NCI-H2029 treated with DMSO at 0.1 percent for 48 hours (cell line): ENCODE data around the gene ARHGEF28.

Experiments
- DNase-seq: peaks from one replicate; lab custom pipeline; 2025; lab: John Stamatoyannopoulos, UW

The ARHGEF28 gene

DNA sequence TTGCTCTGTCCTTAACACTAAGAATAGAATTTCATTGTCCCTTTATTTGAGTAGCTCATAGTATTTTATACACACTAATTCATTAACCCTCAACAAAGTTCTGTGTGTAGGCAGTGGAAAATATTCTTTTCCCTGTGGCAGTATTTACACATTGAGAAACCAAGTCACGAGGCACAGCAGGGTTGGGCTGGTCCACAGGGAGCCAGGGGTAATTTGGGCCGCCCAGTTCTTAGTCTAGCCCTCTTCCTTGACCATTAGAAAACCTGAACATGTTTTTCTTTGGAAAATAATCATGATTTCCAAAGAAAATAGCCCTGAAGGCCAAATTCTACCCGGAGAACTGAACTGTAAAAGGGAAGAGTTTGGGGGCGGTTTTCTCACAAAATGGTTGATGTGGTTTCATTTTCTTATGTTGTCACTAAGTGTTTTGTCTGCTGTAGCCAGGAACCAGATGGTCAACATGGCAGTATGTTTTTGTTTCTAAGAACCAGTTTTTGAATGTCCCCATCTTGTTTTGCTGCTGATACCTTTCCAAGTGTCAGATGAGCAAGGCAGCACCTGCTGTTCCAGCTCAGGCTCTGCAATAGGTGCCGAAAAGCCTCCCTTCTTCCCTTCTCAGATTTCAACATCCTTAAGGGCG lies 29.6 kb downstream of the ARHGEF28 start:
- DNase-seq = no peak

DNA sequence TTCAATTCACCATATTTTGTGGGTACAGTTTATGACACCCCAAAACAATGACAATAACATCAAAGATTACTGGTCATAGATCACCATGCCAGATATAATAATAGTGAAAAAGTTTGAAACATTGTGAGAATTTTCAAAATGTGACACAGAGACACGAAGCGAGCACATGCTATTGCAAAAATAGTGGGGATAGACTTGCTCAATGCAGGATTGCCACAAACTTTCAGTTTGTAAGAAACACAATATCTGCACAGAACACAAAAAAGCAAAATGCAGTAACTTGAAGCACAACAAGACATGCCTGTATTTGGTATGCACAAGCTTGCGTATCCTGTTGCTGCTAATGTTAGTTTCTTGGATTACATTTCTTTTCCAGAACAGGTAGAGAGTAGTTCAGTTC lies 35.8 kb downstream of the ARHGEF28 start:
- DNase-seq = no peak

DNA sequence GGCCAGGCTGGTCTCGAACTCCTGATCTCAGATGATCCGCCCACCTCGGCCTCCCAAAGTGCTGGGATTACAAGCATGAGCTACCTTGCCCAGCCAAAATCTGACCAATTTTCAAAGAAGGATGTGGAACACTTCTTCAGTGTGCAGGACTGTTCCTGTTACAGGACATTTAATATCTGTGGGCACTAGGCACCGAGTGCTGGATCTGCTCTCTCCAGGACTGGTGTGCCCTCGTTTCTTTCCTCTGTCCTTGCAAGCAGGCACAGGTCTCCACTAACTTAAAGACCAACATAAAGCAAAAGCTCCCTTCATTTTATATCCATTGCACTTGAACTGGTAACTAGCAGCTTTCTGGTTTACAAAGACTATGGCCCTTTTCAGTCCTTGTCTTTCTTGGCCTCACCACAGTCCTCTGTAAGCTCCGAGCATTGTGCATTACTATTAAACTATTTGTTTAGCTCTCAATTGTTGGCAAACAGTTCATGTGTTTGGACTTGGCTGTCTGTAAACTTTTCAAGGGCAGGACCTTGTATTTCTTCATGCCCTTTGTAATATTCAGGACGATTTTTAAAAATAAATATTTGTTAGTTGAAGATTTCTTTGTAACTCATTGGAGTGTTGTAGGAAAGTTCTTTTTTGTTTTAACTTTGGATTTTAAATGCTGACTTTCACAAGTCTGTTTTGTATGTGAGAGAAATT lies 37.3 kb downstream of the ARHGEF28 start:
- DNase-seq = no peak

DNA sequence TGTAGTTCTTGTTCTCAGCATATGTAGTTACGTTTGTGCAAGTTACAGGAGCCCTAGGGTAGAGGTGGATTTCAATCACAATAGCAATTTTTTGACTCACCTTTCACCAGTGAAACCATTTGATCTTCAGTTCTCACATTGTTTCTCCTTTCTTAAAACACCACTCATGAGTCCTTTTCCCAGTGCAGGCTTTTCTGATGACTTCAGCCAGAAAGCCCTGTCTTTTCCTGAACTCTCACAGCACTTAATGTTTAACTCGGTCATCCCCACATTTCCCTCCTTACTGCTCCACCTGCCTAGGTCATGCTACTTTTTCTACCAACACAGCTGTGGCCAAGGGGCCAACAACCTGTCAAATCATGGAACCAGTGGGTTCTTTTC lies 37.9 kb downstream of the ARHGEF28 start:
- no peak for DNase-seq

DNA sequence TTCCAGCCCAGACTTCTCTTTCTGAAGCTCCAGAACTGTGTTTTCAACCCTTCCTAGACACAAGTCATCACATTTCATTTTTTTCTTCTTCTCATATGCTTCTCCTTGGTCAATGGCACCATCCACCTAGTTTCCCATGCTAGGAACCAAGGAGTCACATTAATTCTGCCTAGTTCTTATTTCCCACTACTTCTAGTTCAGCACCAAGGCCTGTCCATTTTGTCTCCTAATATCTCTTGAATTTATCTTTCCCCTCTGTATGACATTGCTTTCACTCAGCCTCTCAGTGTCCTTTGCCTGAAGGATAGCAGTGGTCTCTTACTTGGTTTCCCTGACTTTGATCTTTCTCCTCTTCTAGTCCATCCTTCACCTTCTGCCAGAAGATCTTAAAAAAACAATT lies 38.8 kb downstream of the ARHGEF28 start:
- DNase-seq = no peak

DNA sequence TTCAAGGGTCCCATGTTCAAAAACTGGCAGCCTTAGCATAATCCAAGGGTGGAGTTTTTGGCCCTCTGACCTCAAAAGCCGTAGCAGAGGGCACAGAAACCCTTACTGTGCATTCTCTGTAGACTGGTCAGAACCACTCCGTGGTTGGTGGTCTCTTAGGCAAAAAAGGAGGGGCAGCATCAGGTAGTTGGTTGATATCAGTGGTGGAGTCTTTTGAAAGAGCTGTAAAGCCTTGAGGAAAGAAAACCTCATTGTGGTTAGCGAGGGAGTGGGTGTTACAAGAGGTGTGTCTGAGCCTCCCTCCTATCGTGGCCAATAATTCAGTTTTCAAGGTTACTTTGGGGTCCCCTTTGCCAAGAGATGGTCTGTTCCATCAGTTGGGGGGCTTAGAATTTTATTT lies 40.9 kb downstream of the ARHGEF28 start:
- no peak for DNase-seq

DNA sequence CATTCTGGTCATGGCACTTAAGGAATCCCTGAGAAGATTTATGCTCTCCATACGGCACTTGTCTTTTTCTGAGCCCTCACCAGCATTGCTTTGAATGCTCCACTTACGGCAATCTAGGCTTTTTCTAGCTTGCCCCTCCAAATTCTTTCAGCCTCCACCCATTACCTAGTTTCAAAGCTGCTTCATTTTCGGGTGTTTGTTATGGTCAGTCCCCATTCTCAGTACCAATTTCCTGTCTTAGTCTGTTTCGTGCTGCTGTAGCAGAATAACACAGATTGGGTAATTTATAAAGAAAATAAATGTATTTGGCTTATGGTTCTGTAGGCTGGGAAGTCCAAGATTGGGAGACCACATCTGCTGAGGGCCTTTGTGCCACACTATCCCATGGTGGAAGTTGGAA lies 42.0 kb downstream of the ARHGEF28 start:
- no peak for DNase-seq

DNA sequence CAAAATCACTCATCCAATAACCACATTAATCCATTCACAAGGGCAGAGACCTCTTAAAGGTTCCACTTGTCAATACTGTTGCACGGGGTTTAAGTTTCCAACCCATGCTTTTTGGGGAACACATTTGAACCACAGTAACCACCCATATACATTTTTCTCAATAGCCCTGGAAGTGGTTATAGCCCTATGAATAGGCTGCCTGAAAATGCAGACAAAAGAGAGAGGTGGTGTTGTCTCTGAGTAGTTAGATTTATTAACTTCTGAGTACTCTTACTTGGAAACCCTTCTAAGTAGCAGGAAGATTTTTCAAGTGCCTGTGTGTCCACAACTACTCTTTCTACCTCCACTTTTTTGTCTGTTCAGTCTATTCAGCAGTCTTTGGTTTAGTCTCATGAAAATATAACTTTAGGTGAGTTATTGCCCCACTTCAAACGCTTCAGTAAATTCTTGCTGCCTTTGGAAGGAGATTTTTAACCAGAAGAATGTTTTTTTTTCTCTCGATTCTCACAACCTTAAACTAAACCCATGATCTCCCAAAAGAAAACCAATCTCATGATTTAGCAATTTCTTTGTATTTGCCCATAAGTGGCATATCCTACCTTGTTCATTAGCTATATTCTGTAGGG lies 42.6 kb downstream of the ARHGEF28 start:
- DNase-seq = no peak

DNA sequence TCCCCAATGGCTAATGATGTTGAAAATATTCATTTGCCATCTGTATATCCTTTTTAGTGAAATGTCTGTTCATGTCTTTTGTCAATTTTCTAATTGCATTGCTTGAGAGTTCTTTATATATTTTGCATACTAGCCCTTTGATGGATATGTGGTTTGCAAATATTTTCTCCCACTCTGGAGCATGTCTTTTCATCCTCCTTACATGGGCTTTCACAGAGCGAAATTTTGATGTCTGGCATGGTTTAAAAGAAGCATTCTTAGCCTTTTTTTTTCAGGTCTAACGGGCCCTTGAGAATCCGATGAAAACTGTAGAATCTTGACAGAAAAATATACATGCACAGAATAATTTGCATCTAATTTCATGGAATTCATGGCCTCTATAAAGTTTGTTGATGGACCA lies 44.7 kb downstream of the ARHGEF28 start:
- no peak for DNase-seq

DNA sequence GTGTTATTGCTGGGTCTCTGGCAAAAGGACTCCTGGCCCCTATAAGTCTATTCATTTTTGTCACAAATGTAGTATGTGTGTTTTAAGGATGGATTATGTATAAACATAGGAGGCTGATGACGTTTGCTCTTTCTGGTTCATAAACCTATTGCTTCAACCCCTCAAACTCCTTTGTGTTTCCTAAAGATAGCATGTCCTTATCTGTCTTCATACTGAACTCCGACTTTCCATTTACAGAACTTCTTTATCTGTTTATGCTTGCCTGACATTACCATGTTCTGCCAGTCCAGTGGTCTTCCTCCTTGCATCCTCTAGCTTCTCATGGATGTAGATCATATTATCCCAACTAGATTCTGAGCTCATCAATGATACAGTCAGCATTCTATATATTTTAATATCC lies 46.1 kb downstream of the ARHGEF28 start:
- no peak for DNase-seq

DNA sequence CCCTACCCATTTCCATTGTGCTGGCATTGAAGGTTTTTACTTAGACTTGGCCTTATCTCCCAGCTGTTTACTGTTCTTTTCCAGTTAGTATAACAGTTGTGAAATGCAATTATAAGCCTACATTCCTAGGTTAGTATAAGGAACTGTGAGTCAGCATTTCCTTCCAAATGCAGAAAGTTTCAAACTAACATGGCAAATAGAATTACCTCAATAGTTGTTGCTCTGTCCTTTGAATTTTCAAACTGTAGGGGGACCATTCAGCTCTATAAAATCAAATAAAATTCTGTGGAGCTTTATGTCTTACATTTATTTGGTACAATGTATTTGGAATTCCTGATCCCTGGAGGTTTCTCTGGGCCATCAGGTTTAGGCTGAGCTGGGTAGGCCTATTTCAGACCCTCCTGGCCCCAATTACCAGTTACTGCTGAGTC lies 47.2 kb downstream of the ARHGEF28 start:
- no peak for DNase-seq

DNA sequence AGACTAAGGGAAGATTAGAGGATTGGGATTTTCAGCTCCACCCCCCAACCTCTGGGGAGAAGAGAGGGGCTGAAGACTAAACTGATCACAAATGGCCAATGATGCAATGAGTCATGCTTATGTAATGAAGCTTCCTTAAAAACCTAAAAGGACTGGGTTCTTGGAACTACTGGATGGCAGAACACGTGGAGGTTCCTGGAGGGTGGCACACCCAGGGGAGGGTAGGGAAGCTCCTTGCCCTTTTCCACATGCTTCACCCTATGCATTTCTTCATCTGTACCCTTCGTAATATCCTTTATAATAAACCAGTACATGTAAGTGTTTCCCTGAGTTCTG lies 48.6 kb downstream of the ARHGEF28 start:
- DNase-seq = no peak

DNA sequence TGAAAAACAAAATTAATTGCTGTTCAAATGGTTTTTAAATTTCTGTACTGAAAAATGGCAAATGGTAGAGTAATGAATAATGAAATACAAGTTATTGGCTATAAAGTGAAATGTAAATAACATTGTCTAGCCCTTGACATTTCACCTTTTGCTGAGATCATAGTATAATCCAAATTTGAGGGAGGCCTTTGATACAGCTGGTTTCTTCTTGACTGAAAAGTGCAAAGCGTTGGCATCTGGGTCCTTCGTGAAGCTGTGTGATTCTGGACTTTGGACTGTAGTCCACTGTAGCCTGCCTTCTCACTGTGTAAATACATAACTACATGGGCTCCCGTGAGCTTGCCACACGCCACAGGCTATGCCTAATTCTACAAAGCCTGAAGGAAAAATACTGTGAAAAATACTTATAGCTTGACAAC lies 52.3 kb downstream of the ARHGEF28 start:
- no peak for DNase-seq

DNA sequence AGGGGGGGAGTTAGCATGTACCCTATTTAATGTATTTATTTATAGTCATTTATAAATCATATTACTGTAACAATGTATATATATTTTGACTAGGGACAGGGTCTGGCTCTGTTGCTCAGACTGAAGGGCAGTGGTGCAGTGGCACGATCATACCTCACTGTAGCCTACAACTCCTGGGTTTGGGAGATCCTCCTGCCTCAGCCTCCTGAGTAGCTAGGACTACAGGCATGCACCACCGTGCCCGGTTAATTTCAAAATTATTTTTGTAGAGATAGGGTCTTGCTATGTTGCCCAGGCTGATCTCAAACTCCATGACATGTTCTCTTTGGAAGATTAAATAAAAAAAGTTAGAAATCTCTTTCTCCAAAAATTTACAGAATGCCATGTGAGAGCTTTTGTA lies 52.8 kb downstream of the ARHGEF28 start:
- DNase-seq = no peak

DNA sequence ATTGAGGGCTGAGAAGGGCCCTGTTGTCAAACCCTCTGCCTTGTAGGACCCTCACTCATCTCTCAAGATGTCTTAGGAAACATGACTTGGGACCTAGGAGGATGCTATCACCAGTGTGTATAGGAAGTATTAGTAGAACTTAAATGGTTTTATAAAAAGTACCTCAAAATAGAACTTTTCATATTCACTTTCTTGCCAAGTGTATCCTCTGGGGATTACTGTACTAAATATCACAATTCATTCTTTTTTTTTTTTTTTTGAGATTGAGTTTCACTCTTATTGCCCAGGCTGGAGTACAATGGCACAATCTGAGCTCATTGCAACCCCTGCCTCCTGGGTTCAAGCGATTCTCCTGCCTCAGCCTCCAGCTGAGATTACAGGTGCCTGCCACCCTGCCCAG lies 56.2 kb downstream of the ARHGEF28 start:
- no peak for DNase-seq

DNA sequence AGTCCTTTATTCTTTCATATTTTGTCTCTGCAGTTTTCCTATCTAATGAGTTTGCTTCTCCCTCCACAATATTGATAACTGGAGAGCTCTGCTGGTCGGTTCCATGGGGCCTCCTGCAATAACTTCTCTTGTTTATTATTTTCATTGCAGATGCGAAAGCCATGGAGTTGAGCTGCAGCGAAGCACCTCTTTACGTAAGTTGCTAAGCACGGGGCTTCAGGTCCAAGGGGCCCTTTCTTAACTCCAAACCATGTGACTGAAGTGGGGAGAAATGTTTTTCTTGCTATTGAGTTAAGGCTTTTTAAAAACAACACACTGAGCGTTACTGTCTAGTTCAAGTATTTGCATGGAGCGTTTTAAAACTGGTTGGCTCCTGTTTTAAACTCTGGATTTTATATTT lies 58.7 kb downstream of the ARHGEF28 start:
- DNase-seq = no peak

DNA sequence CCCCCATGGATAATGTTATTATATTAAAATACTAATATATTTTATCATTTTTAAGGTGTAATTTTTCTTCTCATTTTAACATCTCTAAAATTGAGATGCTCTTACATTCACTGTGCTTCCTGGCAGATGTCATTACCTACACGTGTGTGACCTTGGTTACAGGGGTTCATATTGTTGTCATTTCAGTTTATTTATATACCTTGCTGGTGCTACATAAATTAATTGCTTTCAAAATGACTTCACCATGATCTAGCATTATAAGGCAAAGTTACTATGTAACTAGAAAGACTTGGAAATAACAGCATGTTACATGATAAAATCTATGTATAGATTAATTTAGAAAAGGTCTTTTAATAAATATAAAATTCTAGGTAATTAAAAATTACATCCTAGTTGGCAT lies 60.9 kb downstream of the ARHGEF28 start:
- DNase-seq = no peak

DNA sequence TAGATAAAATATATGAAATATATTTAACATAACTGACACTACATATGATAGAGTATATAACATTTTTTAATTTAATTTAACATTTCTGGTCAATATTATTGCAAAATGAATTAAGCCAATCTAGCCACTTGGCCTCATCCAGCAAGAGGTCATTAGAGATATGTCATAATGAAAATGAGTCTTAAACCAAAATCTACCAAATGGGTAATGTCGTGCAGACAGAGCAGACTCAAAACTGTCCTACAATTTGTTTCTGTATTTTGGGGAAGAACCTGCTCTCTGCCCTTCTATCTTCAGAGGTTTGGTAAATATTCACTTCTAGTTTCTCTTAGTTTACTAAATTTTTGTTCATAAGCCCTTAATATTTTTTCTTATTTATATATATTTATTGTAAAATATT lies 61.4 kb downstream of the ARHGEF28 start:
- no peak for DNase-seq

DNA sequence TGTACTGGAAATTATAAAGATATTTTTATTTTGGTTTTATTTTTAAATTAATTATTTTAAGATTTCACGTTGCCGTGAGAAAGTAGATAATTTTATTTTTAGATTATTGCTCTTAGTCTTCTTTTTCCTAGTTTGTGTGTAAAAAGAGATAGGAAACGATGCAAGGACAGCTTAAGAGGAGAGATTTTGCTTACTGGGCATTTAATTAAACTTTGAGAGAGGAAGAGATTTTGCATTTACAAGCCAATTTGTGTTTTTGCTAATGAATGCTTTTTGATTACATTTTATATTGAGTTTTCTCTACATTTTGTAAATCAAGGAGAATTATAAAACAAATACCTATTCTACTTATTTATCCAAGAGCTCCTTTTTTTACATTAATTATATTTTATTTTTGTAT lies 64.0 kb downstream of the ARHGEF28 start:
- no peak for DNase-seq

DNA sequence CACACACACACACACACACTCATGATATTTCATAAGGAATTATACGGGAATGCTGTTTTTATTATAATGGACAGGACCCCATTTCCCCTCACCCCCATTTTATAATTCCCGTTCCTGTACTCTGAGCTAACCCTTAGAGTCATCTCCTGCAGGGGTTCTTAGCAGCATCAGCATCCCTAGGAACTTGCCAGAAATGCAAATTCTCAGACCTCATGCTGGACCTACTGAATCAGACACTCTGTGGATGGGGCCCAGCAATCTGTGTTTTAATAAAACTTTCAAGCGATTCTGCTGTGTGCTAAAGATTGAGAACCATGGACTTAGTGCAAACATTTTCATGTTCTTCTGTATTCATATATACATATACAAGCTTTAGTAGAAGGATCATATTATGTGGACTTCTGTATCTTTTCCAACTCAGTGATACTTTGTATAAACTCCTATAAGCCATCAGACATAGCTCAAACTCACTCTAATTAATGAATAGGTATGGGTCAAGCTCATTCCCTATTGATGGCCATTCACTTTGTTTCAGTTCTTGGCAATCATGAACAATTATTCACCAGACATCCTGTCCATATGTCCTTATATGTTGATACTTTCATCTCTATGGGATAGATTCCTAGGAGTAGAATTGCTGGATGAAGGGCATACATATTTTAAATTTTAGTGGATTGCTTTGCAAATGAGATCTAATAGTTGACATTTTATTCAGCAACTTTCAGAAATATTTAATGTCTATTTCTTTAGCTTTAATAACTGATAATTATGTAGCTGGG lies 65.5 kb downstream of the ARHGEF28 start:
- no peak for DNase-seq

DNA sequence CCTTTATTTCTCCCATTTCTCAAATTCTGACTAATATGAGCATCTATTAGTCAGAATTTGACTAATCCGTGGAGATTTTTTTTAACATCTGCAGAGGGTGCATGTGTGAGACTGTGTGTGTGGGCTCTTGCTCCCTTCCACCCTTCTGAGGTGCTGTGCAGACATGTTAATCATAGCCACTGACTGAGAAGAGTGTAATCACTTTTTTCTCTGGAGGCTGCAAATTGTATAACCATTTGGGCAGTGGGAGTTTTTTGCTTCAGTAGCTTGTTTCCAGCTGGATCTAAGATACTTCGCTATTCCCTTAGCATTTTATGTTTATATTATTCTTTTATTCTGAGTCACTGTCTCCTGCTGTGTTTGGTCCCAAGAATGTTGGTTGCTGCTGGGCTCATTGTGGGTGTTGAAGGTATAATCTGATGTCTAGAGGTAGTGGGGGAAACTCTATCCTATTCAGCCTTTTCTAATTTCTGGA lies 66.2 kb downstream of the ARHGEF28 start:
- DNase-seq = no peak

DNA sequence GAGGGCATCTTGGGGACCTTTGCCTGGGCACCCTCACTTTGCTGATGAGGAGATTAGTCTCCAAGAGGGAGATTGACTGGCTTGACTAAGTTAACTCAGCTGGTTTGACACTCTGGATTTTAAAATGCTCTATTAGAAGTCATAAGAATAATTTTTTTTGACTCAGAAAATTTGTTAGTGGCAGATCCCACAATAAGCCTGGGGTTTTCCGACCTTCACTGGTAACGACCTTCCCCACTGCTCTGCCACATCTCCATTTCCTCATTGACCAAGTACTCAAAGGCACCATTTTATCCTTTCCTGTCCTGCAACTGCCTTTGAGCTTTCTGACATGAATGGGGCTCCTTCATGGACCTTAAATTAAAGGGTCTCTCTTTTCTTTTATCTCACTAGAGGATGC lies 67.0 kb downstream of the ARHGEF28 start:
- DNase-seq = no peak

DNA sequence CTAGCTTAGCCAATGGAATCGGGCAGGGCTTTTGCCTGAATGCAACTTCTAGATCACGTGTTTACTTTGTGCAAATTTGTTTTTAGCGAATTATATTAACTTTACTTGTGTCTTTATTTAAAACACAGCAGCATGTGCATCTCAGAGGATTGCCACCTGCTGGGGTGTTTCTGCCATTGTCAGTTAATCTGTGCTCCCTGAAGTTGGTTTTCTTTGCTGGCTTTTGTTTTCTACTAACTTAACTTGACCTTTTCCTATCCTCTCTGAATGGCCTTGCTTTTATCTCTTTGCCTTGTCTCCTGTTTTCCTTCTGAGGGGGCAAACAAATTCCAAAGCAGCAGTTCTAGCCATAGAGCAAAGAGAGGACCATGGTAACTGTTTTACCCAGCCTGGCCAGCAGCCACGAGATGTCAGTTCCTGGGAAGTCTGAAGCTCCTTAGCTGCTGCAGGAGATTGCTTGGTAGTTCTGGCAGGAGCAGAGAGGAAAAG lies 67.6 kb downstream of the ARHGEF28 start:
- DNase-seq = no peak
